DMS153 treated with DMSO at 0.1 percent for 48 hours (cell line): Measurements from ENCODE around the gene VCX.
"Not testable (repeated sequence)": the region's sequence is repeated elsewhere in the genome, so short reads cannot be mapped to it uniquely, and the experiment has no call there.

Experiments
- DNase-seq: peaks from one replicate; lab custom pipeline; 2025; ENCODE audit not compliant: unreplicated experiment; lab: John Stamatoyannopoulos, UW

Gene VCX

DNA sequence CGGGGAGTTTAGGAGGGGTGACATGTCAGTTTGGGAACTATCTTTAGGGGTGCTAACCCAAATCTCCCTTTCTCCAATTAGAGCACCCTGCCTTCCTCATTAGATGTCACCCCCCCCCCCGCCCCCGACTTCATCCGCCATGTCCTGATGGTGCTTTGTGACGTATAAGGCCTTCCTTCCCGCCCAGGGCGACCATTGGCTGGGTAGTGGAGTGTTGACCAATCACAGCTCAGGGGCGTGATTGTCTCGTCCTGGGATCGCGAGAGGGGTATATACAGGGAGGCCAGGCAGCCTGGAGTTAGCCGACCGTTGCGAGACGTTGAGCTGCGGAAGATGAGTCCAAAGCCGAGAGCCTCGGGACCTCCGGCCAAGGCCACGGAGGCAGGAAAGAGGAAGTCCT is at the start of gene VCX:
Gene VCX (plus strand): TSS at position 301 of the 400 bp plus-strand sequence. CDS start 33 bp downstream, at position 334.
- not testable (repeated sequence) for DNase-seq

DNA sequence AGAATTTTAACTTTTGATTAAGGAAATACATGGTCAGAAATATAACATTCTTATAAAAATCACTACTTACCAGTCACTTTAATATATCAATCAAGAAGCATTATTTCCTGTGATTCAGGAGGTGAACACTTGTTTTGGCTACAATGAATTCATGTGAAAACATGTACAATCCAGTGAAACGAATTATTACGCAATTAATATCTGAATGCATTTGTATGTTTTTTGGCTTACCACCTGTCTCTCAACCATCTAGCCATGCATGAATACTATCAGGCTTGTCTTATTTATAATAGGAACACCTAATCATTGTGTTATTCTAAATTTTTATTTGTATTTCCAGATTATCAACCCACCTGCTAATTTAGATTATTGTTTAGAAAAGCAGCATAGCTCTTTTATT is 44.6 kb upstream of the VCX start:
- DNase-seq, result no peak

GRCh38 chrX:7801711-7802110 is 41.3 kb upstream of the VCX start:
- no peak for DNase-seq

DNA sequence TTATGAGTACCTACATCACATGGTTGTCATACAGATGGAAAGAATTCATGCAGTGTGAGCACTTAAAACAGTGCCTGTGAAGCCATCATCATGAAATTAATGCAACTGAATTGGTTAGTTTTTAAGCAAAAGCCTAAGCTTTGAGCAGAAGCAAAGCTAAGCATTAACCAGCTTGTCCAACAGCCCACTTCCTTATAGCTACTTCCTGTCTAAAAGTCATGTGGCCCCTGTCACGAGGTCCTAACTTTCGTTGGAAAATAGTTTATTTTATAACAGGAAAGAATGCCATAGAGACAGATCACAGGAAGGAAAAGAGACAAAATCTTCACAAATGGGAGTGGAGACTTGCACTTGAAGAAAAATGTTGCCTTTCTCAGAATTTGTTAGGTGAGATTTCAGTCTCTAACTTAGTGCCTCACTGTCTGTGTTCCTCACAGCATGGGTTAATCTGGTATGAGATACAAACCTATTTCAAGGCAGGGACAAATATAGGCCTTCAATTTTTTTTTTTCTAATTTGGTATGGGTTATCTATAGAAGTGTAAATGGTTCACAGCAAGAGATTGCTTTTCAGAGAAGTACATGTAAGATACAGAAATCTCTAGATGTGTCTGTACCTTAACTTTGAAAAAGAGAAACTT is 27.7 kb upstream of the VCX start:
- DNase-seq, result no peak

DNA sequence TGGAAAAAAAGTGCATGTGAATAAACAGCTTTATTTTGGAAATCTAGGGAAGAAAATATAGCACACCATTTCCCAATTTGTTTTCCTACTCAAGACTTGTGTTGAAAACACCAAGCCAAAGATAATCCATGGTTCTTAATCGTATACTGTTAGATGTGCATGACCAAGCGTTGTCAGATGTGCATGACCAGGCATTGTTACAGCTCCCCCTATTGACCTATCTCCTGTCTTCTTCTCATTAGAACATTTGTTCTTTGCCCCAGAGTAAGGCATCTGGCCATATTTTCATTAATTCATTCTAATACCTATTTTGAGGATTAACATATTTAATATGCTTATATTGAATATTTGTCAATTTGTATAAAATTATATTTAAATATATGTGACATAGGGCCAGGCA is 14.4 kb upstream of the VCX start:
- DNase-seq, result no peak

DNA sequence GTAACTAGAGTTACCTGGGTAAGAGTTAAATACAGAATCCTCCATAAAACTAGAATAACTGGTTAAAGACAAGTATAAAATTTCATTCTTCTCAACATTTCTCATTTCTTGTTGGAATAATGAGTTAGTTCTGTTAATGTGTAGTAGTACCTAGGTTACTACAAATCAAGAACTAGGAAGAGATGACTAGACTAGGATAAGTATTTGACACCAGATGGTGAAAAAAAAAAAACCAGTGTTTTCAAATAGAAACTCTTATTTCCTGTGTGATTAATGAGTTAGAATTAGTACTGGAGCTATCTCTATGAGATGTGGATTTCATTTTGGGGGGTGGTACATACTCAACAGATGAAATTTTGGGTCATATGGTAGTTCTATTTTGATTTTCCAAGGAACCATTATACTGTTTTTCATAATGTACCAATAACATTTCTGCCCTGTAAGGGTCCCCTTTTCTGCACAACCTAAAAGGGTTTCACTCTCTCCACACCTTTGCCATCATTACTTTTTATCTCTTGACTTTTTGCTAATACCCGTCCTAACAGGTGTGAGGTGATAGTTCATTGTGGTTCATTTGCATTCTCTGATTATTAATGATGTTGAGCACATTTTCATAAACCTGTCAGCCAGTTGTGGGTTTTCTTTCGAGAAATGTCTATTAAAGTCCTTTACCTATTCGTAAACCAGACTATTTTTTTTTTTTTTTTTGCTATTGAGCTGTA is 1.7 kb upstream of the VCX start:
- no peak for DNase-seq

DNA sequence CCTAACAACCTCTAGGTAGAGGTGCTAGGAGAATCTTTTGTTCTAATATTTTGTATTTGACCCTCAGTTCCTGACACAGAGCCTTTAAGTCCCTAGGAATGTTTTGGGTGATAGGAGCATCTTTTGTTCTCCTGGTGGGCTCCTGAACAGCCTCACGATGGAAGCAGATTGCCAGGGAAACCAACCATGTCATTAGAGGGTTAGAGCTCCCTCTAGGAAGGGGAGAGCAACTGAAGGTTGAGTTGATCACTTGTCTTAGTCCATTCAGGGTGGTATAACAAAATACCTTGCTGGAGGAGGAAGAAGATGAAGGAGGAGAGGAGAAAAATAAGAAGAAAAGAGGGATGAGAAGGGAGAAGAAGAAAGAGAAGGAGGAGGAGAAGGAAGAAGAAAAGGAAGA is 9.2 kb downstream of the VCX start:
- DNase-seq, result no peak

GRCh38 chrX:7872042-7872441 is 29.1 kb downstream of the VCX start:
- DNase-seq, result no peak

DNA sequence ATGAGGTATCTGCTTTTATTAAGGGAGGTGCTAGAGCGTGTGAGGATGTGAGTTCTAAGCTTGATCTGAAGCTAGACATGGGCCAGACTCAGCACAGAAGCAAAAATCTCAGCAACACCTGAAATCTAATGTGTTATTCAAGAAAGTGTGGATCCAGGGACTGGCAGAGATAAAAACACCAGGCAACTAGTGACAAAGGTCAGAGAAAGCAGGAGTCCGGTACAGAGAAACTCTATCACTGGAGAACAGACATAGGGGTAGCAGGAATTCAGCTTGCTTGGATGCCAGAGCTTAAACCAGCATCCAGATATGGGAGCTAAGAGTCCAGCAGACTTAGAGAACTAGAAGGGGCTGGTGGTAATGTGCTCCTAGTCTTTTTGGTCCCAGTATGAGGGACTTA is 34.0 kb downstream of the VCX start:
- no peak for DNase-seq

DNA sequence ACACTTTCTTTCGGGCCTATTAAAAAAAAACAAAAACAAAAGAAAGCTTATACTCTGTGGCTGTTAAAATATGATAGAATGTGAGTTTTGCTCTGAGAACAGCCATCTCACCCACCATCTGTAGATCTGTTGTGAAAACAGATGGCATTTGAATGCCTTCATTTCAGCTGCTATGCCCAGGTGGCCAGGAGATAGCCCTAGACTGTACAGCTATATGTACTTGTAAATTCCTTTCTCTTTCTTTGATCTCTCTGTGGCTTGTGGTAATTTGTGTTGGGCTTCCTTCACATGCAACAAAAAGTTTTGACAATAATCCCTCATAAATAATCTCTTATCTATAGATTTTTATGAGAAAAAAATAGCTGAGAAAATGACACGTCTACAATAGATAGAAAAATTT is 46.2 kb downstream of the VCX start:
- no peak for DNase-seq

DNA sequence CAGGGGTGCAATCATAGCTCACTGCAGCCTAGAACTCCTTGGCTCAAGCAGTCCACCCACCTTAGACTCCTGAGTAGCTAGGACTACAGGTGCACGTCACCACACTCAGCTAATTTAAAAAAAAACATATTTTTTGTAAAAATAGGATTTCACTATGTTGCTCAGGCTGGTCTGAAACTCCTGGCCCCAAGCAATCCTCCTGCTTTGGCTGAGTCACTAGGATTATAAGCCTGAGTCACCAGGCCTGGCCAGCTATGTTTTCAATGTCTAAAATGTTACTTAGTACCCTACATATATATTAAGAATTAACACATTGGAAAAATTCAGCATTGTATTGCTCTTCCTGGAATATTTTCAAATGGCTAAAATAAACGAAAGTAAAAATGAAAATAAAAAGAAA is 46.7 kb downstream of the VCX start:
- no peak for DNase-seq

GRCh38 chrX:7891928-7892327 is 49.0 kb downstream of the VCX start:
- DNase-seq, result no peak
